WTC11 (cell line): ENCODE data around the gene CYB561D2. TPM values are rescaled to one million over a fixed set of nuclear protein-coding genes. Genes with fewer than 3 reads are reported as not detected.

Source experiments
- ATAC-seq: fragments of 200-7000 bp; cut with Tn5 transposase; 2 replicates; pipeline ENCODE4 v1.10.0; 2021; ENCODE audit warnings: mild to moderate bottlenecking, moderate library complexity
- CTCF ChIA-PET: fragments of 300-600 bp; sonication (Branson Sonifier 250); formaldehyde crosslinking; loops from one replicate; lab custom pipeline; 2021; ENCODE audit warnings: antibody characterized with exemption; lab: Charles Lee
- POLR2A ChIA-PET: fragments of 350-600 bp; sonication (Branson Sonifier 250); formaldehyde crosslinking; loops from one replicate; lab custom pipeline; 2021; ENCODE audit warnings: antibody characterized with exemption; lab: Charles Lee
- DNase-seq: peaks from one replicate; pipeline ENCODE4 v3.0.0; 2021; ENCODE audit warnings: low spot score
- H3K27ac Mint-ChIP-seq: 2 replicates; pipeline ENCODE4 v1.8.0; 2021; ENCODE audit warnings: mixed read lengths
- H3K27me3 Mint-ChIP-seq: 2 replicates; pipeline ENCODE4 v1.8.0; 2021; ENCODE audit warnings: low read depth, mild to moderate bottlenecking, moderate library complexity, mixed read lengths
- H3K36me3 Mint-ChIP-seq: 2 replicates; pipeline ENCODE4 v1.8.0; 2021; ENCODE audit warnings: mixed read lengths
- H3K4me1 Mint-ChIP-seq: 2 replicates; pipeline ENCODE4 v1.8.0; 2022; ENCODE audit warnings: mixed read lengths
- H3K4me3 Mint-ChIP-seq: 2 replicates; pipeline ENCODE4 v1.8.0; 2021; ENCODE audit warnings: mild to moderate bottlenecking, moderate library complexity, mixed read lengths
- H3K9me3 Mint-ChIP-seq: 2 replicates; pipeline ENCODE4 v1.8.0; 2021; ENCODE audit warnings: mixed read lengths
- CREB1 ChIP-seq: sonication (generic); formaldehyde crosslinking; IDR thresholded peaks from 2 replicates; pipeline ENCODE4 v1.8.0; 2023; ENCODE audit warnings: mild to moderate bottlenecking, missing genetic modification reagents
- NR3C1 ChIP-seq: sonication (generic); formaldehyde crosslinking; conservative IDR thresholded peaks from 2 replicates; pipeline ENCODE4 v1.8.1; 2023; ENCODE audit warnings: low read depth, mild to moderate bottlenecking, missing genetic modification reagents
- SP1 ChIP-seq: sonication (generic); formaldehyde crosslinking; conservative IDR thresholded peaks from 2 replicates; pipeline ENCODE4 v1.8.1; 2022; ENCODE audit warnings: missing genetic modification reagents
- ZNF396 ChIP-seq: fragments of 250-450 bp; sonication (Bioruptor Pico); IDR thresholded peaks from 2 replicates; pipeline ENCODE4 v1.8.0; 2021; ENCODE audit warnings: mild to moderate bottlenecking, moderate library complexity, borderline replicate concordance
- ZNF423 ChIP-seq: fragments of 250-450 bp; sonication (Bioruptor Pico); IDR thresholded peaks from 2 replicates; pipeline ENCODE4 v2.1.2; 2022; ENCODE audit warnings: mild to moderate bottlenecking, moderate library complexity
- total RNA-seq: library from RNA; stranded (reverse); gene quantifications from 3 replicates; pipeline ENCODE4 v1.2.3, GENCODE V29; 2021
- TF ChIP-seq, protein P1 (sequence below): fragments of 250-450 bp; sonication (Bioruptor Pico); IDR thresholded peaks from 2 replicates; pipeline ENCODE4 v1.9.0; 2021; ENCODE audit warnings: mild to moderate bottlenecking, borderline replicate concordance
- TF ChIP-seq, protein P2 (sequence below): sonication (generic); formaldehyde crosslinking; IDR thresholded peaks from 2 replicates; pipeline ENCODE4 v1.8.0; 2023; ENCODE audit warnings: missing genetic modification reagents, mild to moderate bottlenecking, borderline replicate concordance
- TF ChIP-seq, protein P3 (sequence below): sonication (generic); formaldehyde crosslinking; IDR thresholded peaks from 2 replicates; pipeline ENCODE4 v1.8.1; 2022; ENCODE audit warnings: low read depth, missing genetic modification reagents, borderline replicate concordance
- TF ChIP-seq, protein P4 (sequence below): fragments of 250-450 bp; sonication (Bioruptor Pico); IDR thresholded peaks from 2 replicates; pipeline ENCODE4 v1.9.0; 2021; ENCODE audit warnings: moderate library complexity, mild to moderate bottlenecking, inconsistent platforms, borderline replicate concordance
- TF ChIP-seq, protein P5 (sequence below): sonication (generic); formaldehyde crosslinking; IDR thresholded peaks from 2 replicates; pipeline ENCODE4 v1.8.1; 2022; ENCODE audit warnings: low read depth, mild to moderate bottlenecking, moderate library complexity, missing genetic modification reagents, borderline replicate concordance
- TF ChIP-seq, protein P6 (sequence below): sonication (generic); formaldehyde crosslinking; IDR thresholded peaks from 2 replicates; pipeline ENCODE4 v1.8.0; 2022; ENCODE audit warnings: mild to moderate bottlenecking, missing genetic modification reagents

CYB561D2 gene
- total RNA-seq, 1 experiment from 2014 or later = 9.8 TPM

DNA sequence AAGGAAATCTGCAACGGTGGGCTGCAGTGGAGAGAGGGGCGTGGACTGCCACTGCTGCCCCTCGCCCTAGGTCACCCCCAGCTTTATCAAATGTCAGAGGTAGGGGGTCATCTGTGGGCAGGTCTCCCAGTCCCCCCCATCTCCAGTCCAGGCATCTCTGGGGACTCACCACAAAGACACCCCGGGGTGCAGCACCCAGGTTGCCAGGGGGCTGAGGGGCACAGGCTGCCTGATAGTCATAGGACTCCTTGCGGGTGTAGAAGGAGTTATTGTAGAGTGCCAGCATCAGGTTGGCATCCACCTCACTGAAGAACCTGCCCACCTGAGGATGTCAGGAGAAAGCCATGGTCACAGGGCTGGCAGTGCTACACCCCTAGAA, 15.2 kb downstream of the CYB561D2 start (continued):
- TF ChIP-seq, protein P1, sequence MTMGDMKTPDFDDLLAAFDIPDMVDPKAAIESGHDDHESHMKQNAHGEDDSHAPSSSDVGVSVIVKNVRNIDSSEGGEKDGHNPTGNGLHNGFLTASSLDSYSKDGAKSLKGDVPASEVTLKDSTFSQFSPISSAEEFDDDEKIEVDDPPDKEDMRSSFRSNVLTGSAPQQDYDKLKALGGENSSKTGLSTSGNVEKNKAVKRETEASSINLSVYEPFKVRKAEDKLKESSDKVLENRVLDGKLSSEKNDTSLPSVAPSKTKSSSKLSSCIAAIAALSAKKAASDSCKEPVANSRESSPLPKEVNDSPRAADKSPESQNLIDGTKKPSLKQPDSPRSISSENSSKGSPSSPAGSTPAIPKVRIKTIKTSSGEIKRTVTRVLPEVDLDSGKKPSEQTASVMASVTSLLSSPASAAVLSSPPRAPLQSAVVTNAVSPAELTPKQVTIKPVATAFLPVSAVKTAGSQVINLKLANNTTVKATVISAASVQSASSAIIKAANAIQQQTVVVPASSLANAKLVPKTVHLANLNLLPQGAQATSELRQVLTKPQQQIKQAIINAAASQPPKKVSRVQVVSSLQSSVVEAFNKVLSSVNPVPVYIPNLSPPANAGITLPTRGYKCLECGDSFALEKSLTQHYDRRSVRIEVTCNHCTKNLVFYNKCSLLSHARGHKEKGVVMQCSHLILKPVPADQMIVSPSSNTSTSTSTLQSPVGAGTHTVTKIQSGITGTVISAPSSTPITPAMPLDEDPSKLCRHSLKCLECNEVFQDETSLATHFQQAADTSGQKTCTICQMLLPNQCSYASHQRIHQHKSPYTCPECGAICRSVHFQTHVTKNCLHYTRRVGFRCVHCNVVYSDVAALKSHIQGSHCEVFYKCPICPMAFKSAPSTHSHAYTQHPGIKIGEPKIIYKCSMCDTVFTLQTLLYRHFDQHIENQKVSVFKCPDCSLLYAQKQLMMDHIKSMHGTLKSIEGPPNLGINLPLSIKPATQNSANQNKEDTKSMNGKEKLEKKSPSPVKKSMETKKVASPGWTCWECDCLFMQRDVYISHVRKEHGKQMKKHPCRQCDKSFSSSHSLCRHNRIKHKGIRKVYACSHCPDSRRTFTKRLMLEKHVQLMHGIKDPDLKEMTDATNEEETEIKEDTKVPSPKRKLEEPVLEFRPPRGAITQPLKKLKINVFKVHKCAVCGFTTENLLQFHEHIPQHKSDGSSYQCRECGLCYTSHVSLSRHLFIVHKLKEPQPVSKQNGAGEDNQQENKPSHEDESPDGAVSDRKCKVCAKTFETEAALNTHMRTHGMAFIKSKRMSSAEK = no peak
- no peak for TF ChIP-seq ZNF396 (CRISPR knock-in tag)
- TF ChIP-seq, protein P2, sequence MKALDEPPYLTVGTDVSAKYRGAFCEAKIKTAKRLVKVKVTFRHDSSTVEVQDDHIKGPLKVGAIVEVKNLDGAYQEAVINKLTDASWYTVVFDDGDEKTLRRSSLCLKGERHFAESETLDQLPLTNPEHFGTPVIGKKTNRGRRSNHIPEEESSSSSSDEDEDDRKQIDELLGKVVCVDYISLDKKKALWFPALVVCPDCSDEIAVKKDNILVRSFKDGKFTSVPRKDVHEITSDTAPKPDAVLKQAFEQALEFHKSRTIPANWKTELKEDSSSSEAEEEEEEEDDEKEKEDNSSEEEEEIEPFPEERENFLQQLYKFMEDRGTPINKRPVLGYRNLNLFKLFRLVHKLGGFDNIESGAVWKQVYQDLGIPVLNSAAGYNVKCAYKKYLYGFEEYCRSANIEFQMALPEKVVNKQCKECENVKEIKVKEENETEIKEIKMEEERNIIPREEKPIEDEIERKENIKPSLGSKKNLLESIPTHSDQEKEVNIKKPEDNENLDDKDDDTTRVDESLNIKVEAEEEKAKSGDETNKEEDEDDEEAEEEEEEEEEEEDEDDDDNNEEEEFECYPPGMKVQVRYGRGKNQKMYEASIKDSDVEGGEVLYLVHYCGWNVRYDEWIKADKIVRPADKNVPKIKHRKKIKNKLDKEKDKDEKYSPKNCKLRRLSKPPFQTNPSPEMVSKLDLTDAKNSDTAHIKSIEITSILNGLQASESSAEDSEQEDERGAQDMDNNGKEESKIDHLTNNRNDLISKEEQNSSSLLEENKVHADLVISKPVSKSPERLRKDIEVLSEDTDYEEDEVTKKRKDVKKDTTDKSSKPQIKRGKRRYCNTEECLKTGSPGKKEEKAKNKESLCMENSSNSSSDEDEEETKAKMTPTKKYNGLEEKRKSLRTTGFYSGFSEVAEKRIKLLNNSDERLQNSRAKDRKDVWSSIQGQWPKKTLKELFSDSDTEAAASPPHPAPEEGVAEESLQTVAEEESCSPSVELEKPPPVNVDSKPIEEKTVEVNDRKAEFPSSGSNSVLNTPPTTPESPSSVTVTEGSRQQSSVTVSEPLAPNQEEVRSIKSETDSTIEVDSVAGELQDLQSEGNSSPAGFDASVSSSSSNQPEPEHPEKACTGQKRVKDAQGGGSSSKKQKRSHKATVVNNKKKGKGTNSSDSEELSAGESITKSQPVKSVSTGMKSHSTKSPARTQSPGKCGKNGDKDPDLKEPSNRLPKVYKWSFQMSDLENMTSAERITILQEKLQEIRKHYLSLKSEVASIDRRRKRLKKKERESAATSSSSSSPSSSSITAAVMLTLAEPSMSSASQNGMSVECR (CRISPR knock-in tag) = no peak
- TF ChIP-seq, all 79 proteins: peak for 0

DNA sequence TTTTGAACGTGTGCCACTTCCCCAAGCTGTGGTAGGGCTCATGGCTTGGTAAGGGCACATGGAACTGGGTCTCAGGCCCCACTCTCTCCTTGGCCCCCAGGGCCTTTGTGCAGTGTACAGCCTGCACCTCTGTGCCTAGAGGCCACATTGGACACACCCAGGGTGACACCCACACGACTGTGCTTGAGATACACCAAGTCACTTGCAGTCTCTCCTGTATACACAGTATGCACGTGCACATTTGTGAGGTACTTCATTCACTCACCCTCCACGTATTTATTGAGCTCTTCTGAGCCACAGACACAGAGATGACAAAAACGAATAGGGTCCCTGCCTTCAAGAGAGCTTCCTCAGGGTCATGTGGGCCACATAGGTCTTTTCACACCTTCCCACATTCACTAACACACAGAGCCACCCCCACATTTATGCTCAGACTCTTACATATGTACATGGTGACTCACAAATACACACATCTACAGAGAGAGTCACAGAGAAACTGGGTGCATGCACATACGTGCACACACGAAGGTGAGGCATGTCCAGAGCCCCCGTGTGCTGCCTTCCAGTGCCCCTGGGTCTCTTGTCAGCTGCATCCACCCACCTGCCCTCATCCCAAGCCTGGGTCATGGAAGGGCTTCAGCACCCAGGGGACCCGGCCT, 18.5 kb downstream of the CYB561D2 start:
- Mint-ChIP-seq H3K9me3 (no peaks in the 10 kb centered on the region), H3K36me3 (no peaks in the 10 kb centered on the region), H3K4me1 (peaks cover 25% of the 10 kb centered on the region), H3K4me3 (no peak overlapping the region), H3K27ac (peak overlapping the region; percentile 76; the same call in 1 of the 2 replicates)
- POLR2A ChIA-PET = interaction anchor here (1.0 kb wide), 1 partner anchor 10 kb away, joined by 3 read pairs; no protein-coding TSS in a partner anchor
- CTCF ChIA-PET = interaction anchor here (0.5 to 1.8 kb wide), 5 partner anchors 12 to 181 kb away, joined by 3 to 6 read pairs (median 5); no protein-coding TSS in a partner anchor
- DNase-seq = no peak
- TF ChIP-seq, protein P3, sequence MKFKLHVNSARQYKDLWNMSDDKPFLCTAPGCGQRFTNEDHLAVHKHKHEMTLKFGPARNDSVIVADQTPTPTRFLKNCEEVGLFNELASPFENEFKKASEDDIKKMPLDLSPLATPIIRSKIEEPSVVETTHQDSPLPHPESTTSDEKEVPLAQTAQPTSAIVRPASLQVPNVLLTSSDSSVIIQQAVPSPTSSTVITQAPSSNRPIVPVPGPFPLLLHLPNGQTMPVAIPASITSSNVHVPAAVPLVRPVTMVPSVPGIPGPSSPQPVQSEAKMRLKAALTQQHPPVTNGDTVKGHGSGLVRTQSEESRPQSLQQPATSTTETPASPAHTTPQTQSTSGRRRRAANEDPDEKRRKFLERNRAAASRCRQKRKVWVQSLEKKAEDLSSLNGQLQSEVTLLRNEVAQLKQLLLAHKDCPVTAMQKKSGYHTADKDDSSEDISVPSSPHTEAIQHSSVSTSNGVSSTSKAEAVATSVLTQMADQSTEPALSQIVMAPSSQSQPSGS (CRISPR knock-in tag) = no peak
- TF ChIP-seq ZNF423 (CRISPR knock-in tag) = no peak
- TF ChIP-seq, protein P4, sequence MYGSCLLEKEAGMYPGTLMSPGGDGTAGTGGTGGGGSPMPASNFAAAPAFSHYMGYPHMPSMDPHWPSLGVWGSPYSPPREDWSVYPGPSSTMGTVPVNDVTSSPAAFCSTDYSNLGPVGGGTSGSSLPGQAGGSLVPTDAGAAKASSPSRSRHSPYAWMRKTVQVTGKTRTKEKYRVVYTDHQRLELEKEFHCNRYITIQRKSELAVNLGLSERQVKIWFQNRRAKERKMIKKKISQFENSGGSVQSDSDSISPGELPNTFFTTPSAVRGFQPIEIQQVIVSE (CRISPR knock-in tag) = no peak
- TF ChIP-seq, all 79 proteins: peak for 0
- H3K27me3 Mint-ChIP-seq = peaks cover 10% of the 10 kb centered on the region
- ATAC-seq = no peak

DNA sequence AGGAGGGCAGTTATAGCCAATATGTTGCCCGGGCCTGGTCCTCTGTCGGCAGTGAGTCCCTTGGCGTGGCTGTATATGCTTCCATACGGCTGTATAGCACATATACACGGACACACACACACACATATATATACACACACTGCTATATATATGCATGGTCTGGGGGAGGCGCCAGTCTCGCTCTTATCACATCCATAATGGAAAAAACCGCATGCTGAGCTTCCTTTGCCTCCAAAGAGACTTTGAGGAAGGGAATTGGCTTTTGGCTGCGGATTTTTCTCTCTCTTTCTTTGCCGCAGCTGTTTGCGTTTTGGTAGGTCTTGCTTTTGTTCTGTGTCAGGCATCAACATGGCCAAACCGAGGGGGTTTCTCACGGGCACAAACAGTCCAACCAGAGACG, 19.9 kb downstream of the CYB561D2 start:
- no peak for TF ChIP-seq NR3C1
- TF ChIP-seq, protein P5, sequence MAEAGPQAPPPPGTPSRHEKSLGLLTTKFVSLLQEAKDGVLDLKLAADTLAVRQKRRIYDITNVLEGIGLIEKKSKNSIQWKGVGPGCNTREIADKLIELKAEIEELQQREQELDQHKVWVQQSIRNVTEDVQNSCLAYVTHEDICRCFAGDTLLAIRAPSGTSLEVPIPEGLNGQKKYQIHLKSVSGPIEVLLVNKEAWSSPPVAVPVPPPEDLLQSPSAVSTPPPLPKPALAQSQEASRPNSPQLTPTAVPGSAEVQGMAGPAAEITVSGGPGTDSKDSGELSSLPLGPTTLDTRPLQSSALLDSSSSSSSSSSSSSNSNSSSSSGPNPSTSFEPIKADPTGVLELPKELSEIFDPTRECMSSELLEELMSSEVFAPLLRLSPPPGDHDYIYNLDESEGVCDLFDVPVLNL (CRISPR knock-in tag) = no peak
- no peak for TF ChIP-seq CREB1 (CRISPR knock-in tag)
- TF ChIP-seq, protein P6, sequence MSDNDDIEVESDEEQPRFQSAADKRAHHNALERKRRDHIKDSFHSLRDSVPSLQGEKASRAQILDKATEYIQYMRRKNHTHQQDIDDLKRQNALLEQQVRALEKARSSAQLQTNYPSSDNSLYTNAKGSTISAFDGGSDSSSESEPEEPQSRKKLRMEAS (CRISPR knock-in tag) = no peak
- no peak for TF ChIP-seq SP1 (CRISPR knock-in tag)
- Mint-ChIP-seq H3K27me3 (peaks cover 5% of the 10 kb centered on the region; the same call in 1 of the 2 replicates), H3K4me1 (peaks cover 30% of the 10 kb centered on the region), H3K4me3 (no peak overlapping the region), H3K27ac (peak overlapping the region; percentile 77; the same call in 1 of the 2 replicates), H3K36me3 (no peaks in the 10 kb centered on the region), H3K9me3 (no peaks in the 10 kb centered on the region)
- CTCF ChIA-PET = interaction anchor here (0.6 to 1.6 kb wide), 14 partner anchors 10 to 179 kb away, joined by 3 to 13 read pairs (median 4); partner anchors contain the start of genes CYB561D2 and NPRL2
- no peak for DNase-seq
- POLR2A ChIA-PET = no interaction called here
- no peak for ATAC-seq
